HepG2 (cell line): ENCODE measurements around the gene REPS2. TPM values are rescaled to one million over a fixed set of nuclear protein-coding genes. Genes with fewer than 3 reads are reported as not detected.

Experiments
- ATAC-seq: fragments of 200-7000 bp; cut with Tn5 transposase; 3 replicates; pipeline ENCODE4 v1.9.1; 2020; ENCODE audit warnings: mild to moderate bottlenecking, moderate library complexity
- BruUV-seq: library from RNA; stranded (reverse); fragments of 400-500 nt; replicated peaks from 2 replicates; lab custom pipeline; 2021; lab: Mats Ljungman, UMichigan
- CTCF ChIA-PET: fragments of 300-600 bp; formaldehyde crosslinking; extraction: SDS; loops from one replicate; lab custom pipeline; 2021; ENCODE audit warnings: low total read pairs, inconsistent platforms, low intra/inter-chr PET ratio; lab: Yijun Ruan, JAX
- POLR2A ChIA-PET: fragments of 350-600 bp; sonication (Branson Sonifier 250); formaldehyde crosslinking; loops from one replicate; lab custom pipeline; 2020; ENCODE audit warnings: antibody characterized with exemption, inconsistent platforms; lab: Yijun Ruan, JAX
- DNase-seq: peaks from one replicate; pipeline ENCODE4 v3.0.0-alpha.2; 2015; ENCODE audit warnings: low spot score
- FAIRE-seq: peaks from 3 replicates; lab custom pipeline; 2011; peaks lifted over from hg19 to GRCh38; lab: Jason Lieb, UNC
- H2AFZ ChIP-seq: one replicate; pipeline ENCODE4 v1.6.1; 2011; ENCODE audit warnings: low read length, inconsistent platforms
- H3K27ac ChIP-seq: fragments of 300-600 bp; 3 replicates; pipeline ENCODE4 v1.8.0; 2011; ENCODE audit warnings: mixed run types, mild to moderate bottlenecking, mixed read lengths, low read length, inconsistent platforms; ENCODE audit not compliant: insufficient read depth; ENCODE audit errors: extremely low read length
- H3K27me3 ChIP-seq, 2 experiments: fragments of 200-600 bp in 1 of 2; 2 replicates in 1 of 2; 3 replicates in 1 of 2; pipeline versions ENCODE4 v1.6.0 to v1.8.0; 2011; ENCODE audit warnings: low read length in 2 of 2, mild to moderate bottlenecking in 2 of 2, moderate library complexity in 2 of 2, inconsistent platforms in 1 of 2; ENCODE audit not compliant: insufficient read depth in 2 of 2, control insufficient read depth in 1 of 2
- H3K36me3 ChIP-seq, 2 experiments: fragments of 200-600 bp in 1 of 2; replicated peaks in 1 of 2; 2 replicates in 1 of 2; 3 replicates in 1 of 2; pipeline versions ENCODE4 v1.5.1 to v1.8.0; 2011; ENCODE audit warnings: low read length in 2 of 2, inconsistent platforms in 1 of 2; ENCODE audit not compliant: insufficient read depth in 2 of 2, control insufficient read depth in 1 of 2
- H3K4me1 ChIP-seq: 2 replicates; pipeline ENCODE4 v1.5.1; 2012; ENCODE audit warnings: low read length, inconsistent platforms; ENCODE audit not compliant: insufficient read depth
- H3K4me2 ChIP-seq: 2 replicates; pipeline ENCODE4 v1.6.0; 2011; ENCODE audit warnings: low read depth, low read length, inconsistent platforms
- H3K4me3 ChIP-seq, 3 experiments: fragments of 200-600 bp in 1 of 3; sonication (generic), shearing (Covaris generic) in 1 of 3; replicated peaks in 1 of 3; 2 replicates each; pipeline ENCODE4 v1.5.1; 2011 to 2016; ENCODE audit warnings: low read length in 3 of 3, inconsistent platforms in 2 of 3, low read depth in 2 of 3, mild to moderate bottlenecking in 2 of 3, control low read depth in 1 of 3, mixed read lengths in 1 of 3; ENCODE audit not compliant: insufficient read depth in 1 of 3
- H3K79me2 ChIP-seq: one replicate; pipeline ENCODE4 v1.6.1; 2011; ENCODE audit warnings: low read length, inconsistent platforms; ENCODE audit not compliant: insufficient read depth
- H3K9ac ChIP-seq: 2 replicates; pipeline ENCODE4 v1.6.0; 2011; ENCODE audit warnings: mild to moderate bottlenecking, low read depth, low read length, inconsistent platforms; ENCODE audit not compliant: insufficient read depth
- H3K9me3 ChIP-seq: 2 replicates; pipeline ENCODE4 v1.5.1; 2012; ENCODE audit warnings: mild to moderate bottlenecking, low read length
- H4K20me1 ChIP-seq: 2 replicates; pipeline ENCODE4 v1.6.0; 2011; ENCODE audit warnings: inconsistent platforms, mild to moderate bottlenecking, low read length, moderate library complexity; ENCODE audit not compliant: insufficient read depth
- ARHGAP35 ChIP-seq: sonication (generic); formaldehyde crosslinking; IDR thresholded peaks from 2 replicates; pipeline ENCODE4 v1.9.0; 2022; ENCODE audit warnings: mild to moderate bottlenecking, inconsistent platforms, moderate library complexity, missing genetic modification reagents, borderline replicate concordance
- ATF2 ChIP-seq: sonication (generic); formaldehyde crosslinking; IDR thresholded peaks from 2 replicates; pipeline ENCODE4 v1.4.0; 2020; ENCODE audit warnings: missing genetic modification reagents
- ATF5 ChIP-seq: sonication (generic); formaldehyde crosslinking; IDR thresholded peaks from 2 replicates; pipeline ENCODE4 v1.4.0; 2020; ENCODE audit warnings: mild to moderate bottlenecking, low read depth, missing genetic modification reagents
- BATF2 ChIP-seq: sonication (generic); formaldehyde crosslinking; IDR thresholded peaks from 2 replicates; pipeline ENCODE4 v1.8.0; 2022; ENCODE audit warnings: mild to moderate bottlenecking, missing genetic modification reagents, moderate library complexity
- GMEB1 ChIP-seq: sonication (generic); formaldehyde crosslinking; IDR thresholded peaks from 2 replicates; pipeline ENCODE4 v1.5.1; 2020; ENCODE audit warnings: missing genetic modification reagents, mild to moderate bottlenecking, borderline replicate concordance
- GTF2F1 ChIP-seq: fragments of 150-350 bp; IDR thresholded peaks from 2 replicates; pipeline ENCODE4 v1.6.1; 2014; ENCODE audit warnings: low read length
- HES4 ChIP-seq: sonication (generic); formaldehyde crosslinking; IDR thresholded peaks from 2 replicates; pipeline ENCODE4 v1.9.0; 2021; ENCODE audit warnings: mild to moderate bottlenecking, missing genetic modification reagents, borderline replicate concordance
- HMGA1 ChIP-seq: sonication (generic); formaldehyde crosslinking; conservative IDR thresholded peaks from 2 replicates; pipeline ENCODE4 v1.4.0; 2020; ENCODE audit warnings: missing genetic modification reagents
- MTF1 ChIP-seq: sonication (generic); formaldehyde crosslinking; IDR thresholded peaks from 2 replicates; pipeline ENCODE4 v1.5.0; 2020; ENCODE audit warnings: missing genetic modification reagents
- MXD1 ChIP-seq: sonication (generic); formaldehyde crosslinking; IDR thresholded peaks from 2 replicates; pipeline ENCODE4 v1.4.0; 2020; ENCODE audit warnings: mild to moderate bottlenecking, missing genetic modification reagents
- MYC ChIP-seq: sonication (generic); formaldehyde crosslinking; IDR thresholded peaks from 2 replicates; pipeline ENCODE4 v1.9.0; 2021; ENCODE audit warnings: missing genetic modification reagents, borderline replicate concordance
- SNRNP70 ChIP-seq: fragments of 200-400 bp; formaldehyde crosslinking; IDR thresholded peaks from 2 replicates; pipeline ENCODE4 v1.6.1; 2017; ENCODE audit warnings: mild to moderate bottlenecking, low read depth, low read length, moderate library complexity
- TRAFD1 ChIP-seq: sonication (generic); formaldehyde crosslinking; IDR thresholded peaks from 2 replicates; pipeline ENCODE4 v1.5.1; 2020; ENCODE audit warnings: missing genetic modification reagents, mild to moderate bottlenecking, borderline replicate concordance
- U2AF1 ChIP-seq: fragments of 200-400 bp; formaldehyde crosslinking; optimal IDR thresholded peaks from 2 replicates; pipeline ENCODE3; 2017; ENCODE audit warnings: mild to moderate bottlenecking, low read depth, low read length
- ZBTB7B ChIP-seq: sonication (generic); formaldehyde crosslinking; IDR thresholded peaks from 2 replicates; pipeline ENCODE4 v1.4.0; 2020; ENCODE audit warnings: missing genetic modification reagents
- ZNF260 ChIP-seq: sonication (generic); formaldehyde crosslinking; IDR thresholded peaks from 2 replicates; pipeline ENCODE4 v1.4.0; 2020; ENCODE audit warnings: missing genetic modification reagents, low read depth, mild to moderate bottlenecking, borderline replicate concordance
- ZNF614 ChIP-seq: IDR thresholded peaks from 2 replicates; pipeline ENCODE4 v1.6.1; 2018; ENCODE audit warnings: missing biosample characterization, missing genetic modification reagents, inconsistent platforms, borderline replicate concordance
- ZNF766 ChIP-seq: sonication (generic); formaldehyde crosslinking; IDR thresholded peaks from 2 replicates; pipeline ENCODE4 v1.5.0; 2020; ENCODE audit warnings: missing genetic modification reagents, borderline replicate concordance
- WGBS: methylation state at CpG from one replicate; pipeline ENCODE4 v1.1.6; 2017; ENCODE audit warnings: low lambda C conversion rate; 5-methylcytosine and 5-hydroxymethylcytosine counted together
- in situ Hi-C: cut with HindIII; loops from 2 replicates; pipeline ENCODE4 v1.10.0; 2017; ENCODE audit warnings: low pct_unique_long_range_greater_than_20kb; ENCODE audit not compliant: extremely low pct_ligation_motif_present
- intact Hi-C: fragments of 100-400 bp; cut with micrococcal nuclease; formaldehyde crosslinking; loops from one replicate; pipeline ENCODE4 v1.10.0; 2022; ENCODE audit not compliant: unreplicated experiment
- polyA plus RNA-seq, 8 experiments: library from polyadenylated mRNA; depleted of rRNA in 3 of 8; stranded (reverse) in 7 of 8; unstranded in 1 of 8; fragments of >200 nt; fragmentation: Illumina TruSeq in 4 of 8; extraction: Trizol in 4 of 8; gene quantifications; 2 replicates each; pipeline versions ENCODE4 v1.2.1 to v1.2.3, GENCODE V29; 2011 to 2016; ENCODE audit warnings: low read depth in 4 of 8, missing spikeins in 1 of 8, mixed read lengths in 1 of 8; ENCODE audit not compliant: insufficient read depth in 1 of 8
- total RNA-seq, 5 experiments: library from RNA; depleted of rRNA; stranded (reverse); fragments of >200 nt; fragmentation: Illumina TruSeq; extraction: Trizol; gene quantifications; 2 replicates each; pipeline ENCODE4 v1.2.3, GENCODE V29; 2016; ENCODE audit warnings: low read depth in 1 of 5

REPS2 gene
- total and polyA plus RNA-seq, 2 of the 13 experiments (the other 11 are each of a cell fraction or from before 2014, with no cell fraction given), result 0.05 to 0.58 TPM

GRCh38 chrX:17075004-17075403, 128.5 kb downstream of the REPS2 start:
- DNase-seq (no peak), FAIRE-seq (no peak), ATAC-seq (no peak)
- H3K4me3 ChIP-seq, result no peak overlapping the region
- no peak overlapping the region for H3K9ac ChIP-seq
- WGBS, result 0% methylated on average over 2 of the region's 2 CpGs
- ChIA-PET CTCF (no interaction called here), POLR2A (no interaction called here)
- no peak overlapping the region for H2AFZ ChIP-seq
- no TSS peak for BruUV-seq
- in situ Hi-C loops, result no loop called here
- no peak for TF ChIP-seq ZNF766
- TF ChIP-seq SNRNP70, result no peak
- no peak for TF ChIP-seq ARHGAP35 (CRISPR knock-in tag)
- no peak for TF ChIP-seq MTF1 (CRISPR knock-in tag)
- TF ChIP-seq ATF5 (CRISPR knock-in tag), result no peak
- TF ChIP-seq GMEB1, result no peak
- no peak for TF ChIP-seq HES4 (CRISPR knock-in tag)
- no peak for TF ChIP-seq ZNF614 (CRISPR knock-in tag)
- no peak for TF ChIP-seq ZBTB7B (CRISPR knock-in tag)
- TF ChIP-seq GTF2F1, result no peak
- TF ChIP-seq ZNF260 (CRISPR knock-in tag), result no peak
- TF ChIP-seq ATF2 (CRISPR knock-in tag), result no peak
- no peak for TF ChIP-seq BATF2 (CRISPR knock-in tag)
- no peak for TF ChIP-seq MYC (CRISPR knock-in tag)
- no peak for TF ChIP-seq HMGA1 (CRISPR knock-in tag)
- no peak for TF ChIP-seq TRAFD1
- TF ChIP-seq U2AF1, result no peak
- TF ChIP-seq MXD1 (CRISPR knock-in tag), result no peak
- H3K4me2 ChIP-seq, result no peak overlapping the region
- H3K36me3 ChIP-seq, result no peaks in the 10 kb centered on the region
- no peaks in the 10 kb centered on the region for H3K27me3 ChIP-seq
- no peaks in the 10 kb centered on the region for H3K4me1 ChIP-seq
- H3K79me2 ChIP-seq, result no peaks in the 10 kb centered on the region
- H3K9me3 ChIP-seq, result no peaks in the 10 kb centered on the region
- H4K20me1 ChIP-seq, result no peaks in the 10 kb centered on the region
- intact Hi-C loops, result no loop called here
- H3K27ac ChIP-seq, result no peak overlapping the region
